SK-N-SH (cell line): ENCODE data around the gene TMEM98. TPM values are rescaled to one million over a fixed set of nuclear protein-coding genes. Genes with fewer than 3 reads are reported as not detected.

Experiments used
- CTCF ChIA-PET: fragments of 300-600, 350-600 bp; formaldehyde crosslinking; extraction: SDS; loops from one replicate; lab custom pipeline; 2021; lab: Yijun Ruan, JAX
- POLR2A ChIA-PET: fragments of 350-600 bp; sonication (Branson Sonifier 250); formaldehyde crosslinking; extraction: SDS; loops from one replicate; lab custom pipeline; 2020; ENCODE audit warnings: antibody characterized with exemption, inconsistent platforms; lab: Yijun Ruan, JAX
- DNase-seq: peaks from one replicate; pipeline ENCODE4 v3.0.0; 2012
- H2AFZ ChIP-seq: fragments of 200-600 bp; sonication (generic); 2 replicates; pipeline ENCODE4 v1.8.1; 2016; ENCODE audit warnings: antibody characterized with exemption, mild to moderate bottlenecking, low read depth
- H3F3A ChIP-seq: fragments of 200-600 bp; sonication (generic); replicated peaks from 2 replicates; pipeline ENCODE3; 2016; ENCODE audit warnings: antibody characterized with exemption, mild to moderate bottlenecking; ENCODE audit not compliant: insufficient read depth
- H3K27ac ChIP-seq, 2 experiments: fragments of 200-500 bp in 1 of 2; fragments of 200-600 bp in 1 of 2; sonication (Bioruptor generic) in 1 of 2; sonication (generic), shearing (Covaris generic) in 1 of 2; 2 replicates each; pipeline versions ENCODE4 v1.5.1 to v1.6.1; 2014 to 2016; ENCODE audit warnings: low read depth in 2 of 2, inconsistent platforms in 1 of 2, low read length in 1 of 2, mild to moderate bottlenecking in 1 of 2, mixed read lengths in 1 of 2
- H3K27me3 ChIP-seq: fragments of 200-600 bp; sonication (generic), shearing (Covaris generic); 2 replicates; pipeline ENCODE4 v1.6.1; 2016; ENCODE audit warnings: mixed run types; ENCODE audit not compliant: insufficient read depth
- H3K36me3 ChIP-seq, 2 experiments: fragments of 200-500 bp in 1 of 2; fragments of 200-600 bp in 1 of 2; sonication (Bioruptor generic) in 1 of 2; sonication (generic) in 1 of 2; replicated peaks in 1 of 2; 2 replicates each; pipeline versions ENCODE3 to v1.5.1; 2014 to 2016; ENCODE audit warnings: low read length in 1 of 2, mild to moderate bottlenecking in 1 of 2; ENCODE audit not compliant: insufficient read depth in 2 of 2, control insufficient read depth in 1 of 2
- H3K4me1 ChIP-seq, 2 experiments: fragments of 200-500 bp in 1 of 2; fragments of 200-600 bp in 1 of 2; sonication (Bioruptor generic) in 1 of 2; sonication (generic), shearing (Covaris generic) in 1 of 2; 2 replicates each; pipeline versions ENCODE4 v1.5.1 to v1.6.1; 2014 to 2016; ENCODE audit warnings: low read depth in 1 of 2, low read length in 1 of 2, mixed run types in 1 of 2; ENCODE audit not compliant: insufficient read depth in 2 of 2, control insufficient read depth in 1 of 2
- H3K4me2 ChIP-seq: fragments of 200-600 bp; sonication (generic), shearing (Covaris generic); 2 replicates; pipeline ENCODE4 v1.6.1; 2017; ENCODE audit warnings: mixed run types
- H3K4me3 ChIP-seq, 2 experiments: fragments of 200-500 bp in 1 of 2; fragments of 200-600 bp in 1 of 2; sonication (Bioruptor generic) in 1 of 2; sonication (generic), shearing (Covaris generic) in 1 of 2; 2 replicates each; pipeline versions ENCODE4 v1.5.1 to v1.8.1; 2014 to 2016; ENCODE audit warnings: low read depth in 2 of 2, inconsistent platforms in 1 of 2, low read length in 1 of 2, mild to moderate bottlenecking in 1 of 2, mixed read lengths in 1 of 2, moderate library complexity in 1 of 2
- H3K79me2 ChIP-seq: fragments of 200-600 bp; sonication (generic); 2 replicates; pipeline ENCODE4 v1.8.1; 2017; ENCODE audit warnings: mild to moderate bottlenecking; ENCODE audit not compliant: insufficient read depth
- H3K9ac ChIP-seq: fragments of 200-600 bp; sonication (generic); 2 replicates; pipeline ENCODE4 v1.6.1; 2017; ENCODE audit warnings: mixed run types
- H3K9me2 ChIP-seq: fragments of 200-600 bp; sonication (generic); 2 replicates; pipeline ENCODE4 v1.6.1; 2017; ENCODE audit warnings: mixed run types
- H3K9me3 ChIP-seq: fragments of 200-600 bp; sonication (generic); 2 replicates; pipeline ENCODE4 v1.6.1; 2017; ENCODE audit warnings: mixed run types, mild to moderate bottlenecking, moderate library complexity
- H4K20me1 ChIP-seq: fragments of 200-600 bp; sonication (generic); 2 replicates; pipeline ENCODE4 v1.6.1; 2017; ENCODE audit warnings: mild to moderate bottlenecking, mixed run types; ENCODE audit not compliant: insufficient read depth
- CHD2 ChIP-seq: fragments of 150-350 bp; IDR thresholded peaks from 2 replicates; pipeline ENCODE4 v1.6.1; 2018; ENCODE audit warnings: low read length; ENCODE audit not compliant: partially characterized antibody
- EP300 ChIP-seq, 2 experiments: IDR thresholded peaks; 2 replicates each; pipeline versions ENCODE4 v1.4.0 to v1.6.1; 2012; ENCODE audit warnings: borderline replicate concordance in 1 of 2, low read depth in 1 of 2, low read length in 1 of 2
- EZH2phosphoT487 ChIP-seq: fragments of 200-600 bp; sonication (generic); IDR thresholded peaks from 2 replicates; pipeline ENCODE4 v1.6.1; 2017; ENCODE audit warnings: low read depth, mixed run types, mild to moderate bottlenecking, antibody characterized with exemption, moderate library complexity, borderline replicate concordance
- FOXJ3 ChIP-seq: sonication (generic); formaldehyde crosslinking; IDR thresholded peaks from 2 replicates; pipeline ENCODE4 v1.5.1; 2020; ENCODE audit warnings: mild to moderate bottlenecking, missing genetic modification reagents
- GABPA ChIP-seq: IDR thresholded peaks from 2 replicates; pipeline ENCODE4 v1.4.0; 2012; ENCODE audit warnings: low read depth, mild to moderate bottlenecking
- GATA2 ChIP-seq: sonication (generic); formaldehyde crosslinking; IDR thresholded peaks from 2 replicates; pipeline ENCODE4 v1.5.0; 2020; ENCODE audit warnings: mild to moderate bottlenecking, missing genetic modification reagents
- NRF1 ChIP-seq: IDR thresholded peaks from 2 replicates; pipeline ENCODE4 v1.6.1; 2012; ENCODE audit warnings: low read depth, mild to moderate bottlenecking, low read length
- POLR2AphosphoS5 ChIP-seq: IDR thresholded peaks from 2 replicates; pipeline ENCODE4 v1.6.1; 2012; ENCODE audit warnings: low read depth, low read length
- RXRA ChIP-seq: IDR thresholded peaks from 2 replicates; pipeline ENCODE4 v1.4.0; 2012; ENCODE audit warnings: low read depth, mild to moderate bottlenecking, borderline replicate concordance
- TAF1 ChIP-seq: IDR thresholded peaks from 2 replicates; pipeline ENCODE4 v1.6.1; 2012; ENCODE audit warnings: low read depth, mild to moderate bottlenecking, low read length, moderate library complexity, borderline replicate concordance
- TEAD4 ChIP-seq: IDR thresholded peaks from 2 replicates; pipeline ENCODE4 v1.4.0; 2012; ENCODE audit warnings: mild to moderate bottlenecking, borderline replicate concordance; ENCODE audit not compliant: insufficient read depth
- WGBS: methylation state at CpG from one replicate; pipeline ENCODE4 v1.1.6; 2017; ENCODE audit warnings: low lambda C conversion rate; 5-methylcytosine and 5-hydroxymethylcytosine counted together
- polyA plus RNA-seq, 3 experiments: library from polyadenylated mRNA; depleted of rRNA; stranded (reverse); fragments of >200 nt; gene quantifications; 2 replicates each; pipeline ENCODE4 v1.2.3, GENCODE V29; 2012
- TF ChIP-seq, protein P1 (sequence below): IDR thresholded peaks from 2 replicates; pipeline ENCODE4 v1.4.0; 2012; ENCODE audit warnings: low read depth, borderline replicate concordance
- TF ChIP-seq, protein P2 (sequence below): IDR thresholded peaks from 2 replicates; pipeline ENCODE4; 2012
- TF ChIP-seq, protein P3 (sequence below): IDR thresholded peaks from 2 replicates; pipeline ENCODE4 v1.4.0; 2012; ENCODE audit warnings: low read depth, borderline replicate concordance
- TF ChIP-seq, protein P4 (sequence below): IDR thresholded peaks from 2 replicates; pipeline ENCODE4 v1.6.1; 2012; ENCODE audit warnings: mild to moderate bottlenecking, low read depth, low read length, moderate library complexity
- TF ChIP-seq, protein P5 (sequence below): fragments of 150-350 bp; IDR thresholded peaks from 2 replicates; pipeline ENCODE4 v1.6.1; 2017; ENCODE audit warnings: antibody characterized with exemption, low read length, low read depth, borderline replicate concordance

TMEM98 gene
- polyA plus RNA-seq, 1 of the 3 experiments (the other 2 are of a cell fraction): 196 TPM

DNA sequence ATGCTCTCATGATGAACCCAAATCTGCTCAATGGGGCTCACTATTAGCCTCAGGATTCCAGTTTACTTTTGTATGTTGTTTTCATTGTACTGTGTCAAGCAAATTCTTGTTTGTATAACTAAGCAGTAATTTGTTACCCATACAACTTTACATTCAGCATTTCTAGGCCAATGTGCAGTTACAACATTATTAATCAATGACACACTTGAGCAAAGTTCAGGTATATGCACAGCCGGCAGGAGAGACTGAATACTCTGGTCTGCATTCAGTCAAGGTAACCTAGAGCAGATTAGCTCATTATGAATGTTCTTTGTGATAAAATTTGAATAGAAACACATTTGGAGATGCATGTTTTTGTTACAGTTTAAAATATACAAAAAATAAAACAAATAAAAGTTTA lies 48.8 kb upstream of the TMEM98 start:
- Histone ChIP-seq H3K36me3 (no peaks in the 10 kb centered on the region), H3F3A (no peaks in the 10 kb centered on the region), H3K4me1 (peaks cover 0 to 8% of the 10 kb centered on the region in 2 experiments; a peak in 2 of 4 replicates), H2AFZ (no peak overlapping the region), H3K9ac (no peak overlapping the region), H3K9me2 (no peaks in the 10 kb centered on the region), H4K20me1 (no peaks in the 10 kb centered on the region), H3K4me3 (no peak overlapping the region), H3K27me3 (no peaks in the 10 kb centered on the region), H3K79me2 (peaks cover 20% of the 10 kb centered on the region), H3K4me2 (no peak overlapping the region), H3K27ac (no peak overlapping the region), H3K9me3 (no peaks in the 10 kb centered on the region)
- 82% methylated on average over 1 of the region's 1 CpG for WGBS
- ChIA-PET POLR2A (no interaction called here), CTCF (interaction anchor here (0.8 to 5.4 kb wide), 6 partner anchors 14 to 98 kb away, joined by 3 to 162 read pairs (median 28); no protein-coding TSS in a partner anchor)
- no peak for DNase-seq
- TF ChIP-seq TAF1: no peak
- TF ChIP-seq CHD2: no peak
- no peak for TF ChIP-seq TEAD4
- TF ChIP-seq EP300 (IDR thresholded peaks at IDR 0.05; ENCODE audit: borderline replicate concordance in 1 of 2, low read depth in 1 of 2, low read length in 1 of 2): no peak
- no peak for TF ChIP-seq POLR2AphosphoS5
- TF ChIP-seq, protein P1, sequence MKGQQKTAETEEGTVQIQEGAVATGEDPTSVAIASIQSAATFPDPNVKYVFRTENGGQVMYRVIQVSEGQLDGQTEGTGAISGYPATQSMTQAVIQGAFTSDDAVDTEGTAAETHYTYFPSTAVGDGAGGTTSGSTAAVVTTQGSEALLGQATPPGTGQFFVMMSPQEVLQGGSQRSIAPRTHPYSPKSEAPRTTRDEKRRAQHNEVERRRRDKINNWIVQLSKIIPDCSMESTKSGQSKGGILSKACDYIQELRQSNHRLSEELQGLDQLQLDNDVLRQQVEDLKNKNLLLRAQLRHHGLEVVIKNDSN: no peak
- TF ChIP-seq GABPA: no peak
- TF ChIP-seq GATA2 (CRISPR knock-in tag): no peak
- TF ChIP-seq NRF1: no peak
- TF ChIP-seq, all 33 proteins: peak for 0

DNA sequence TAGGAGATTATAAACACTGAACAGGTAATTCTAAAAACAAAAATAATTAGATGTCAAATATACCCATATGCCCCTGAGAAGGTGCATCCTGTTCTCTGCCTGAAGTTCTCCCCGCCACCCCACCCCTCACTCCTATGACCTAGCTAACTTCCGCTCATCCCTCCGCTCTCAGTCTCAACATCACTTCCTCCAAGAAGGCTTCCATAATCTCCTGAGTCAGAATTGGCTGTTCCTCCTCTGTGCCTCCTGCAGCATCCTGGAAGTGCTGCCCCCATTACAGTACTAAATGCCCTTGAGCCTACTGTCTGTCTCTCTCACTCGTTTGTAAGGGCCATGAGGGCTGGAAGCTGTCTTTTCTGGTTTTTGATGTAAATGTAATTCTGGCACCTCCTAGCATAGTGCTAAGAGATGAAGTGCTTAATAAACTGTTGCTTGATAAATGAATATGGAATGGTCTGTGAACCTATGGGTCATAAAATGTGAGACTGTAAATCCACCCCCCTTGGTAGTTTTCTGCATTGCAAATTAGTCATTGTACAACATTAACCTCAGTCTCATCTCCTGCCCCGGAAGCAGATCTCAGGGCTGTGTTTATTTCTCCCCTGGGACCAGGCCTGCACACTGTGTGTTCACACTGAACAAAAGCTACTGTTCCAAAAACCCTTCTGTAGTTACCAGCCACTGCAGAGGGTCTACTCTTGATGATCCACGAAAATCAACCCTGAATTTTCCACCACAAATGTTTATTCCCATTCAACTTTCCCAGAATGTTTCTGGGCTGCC lies 47.1 kb upstream of the TMEM98 start:
- no peaks in the 10 kb centered on the region for H4K20me1 ChIP-seq
- peaks cover 0 to 6% of the 10 kb centered on the region in 2 experiments; a peak in 2 of 4 replicates for H3K4me1 ChIP-seq
- no peaks in the 10 kb centered on the region for H3K9me2 ChIP-seq
- H3K4me2 ChIP-seq: no peak overlapping the region
- no peak overlapping the region for H3K4me3 ChIP-seq
- no peaks in the 10 kb centered on the region for H3K27me3 ChIP-seq
- H3K36me3 ChIP-seq: no peaks in the 10 kb centered on the region
- H3K27ac ChIP-seq: no peak overlapping the region
- H3K9ac ChIP-seq: no peak overlapping the region
- H2AFZ ChIP-seq: no peak overlapping the region
- no peaks in the 10 kb centered on the region for H3F3A ChIP-seq
- H3K79me2 ChIP-seq: peaks cover 5% of the 10 kb centered on the region; the same call in 1 of the 2 replicates
- ChIA-PET POLR2A (no interaction called here), CTCF (interaction anchor here (1.3 to 2.0 kb wide), 2 partner anchors 98 to 222 kb away, joined by 4 to 7 read pairs; no protein-coding TSS in a partner anchor)
- WGBS: 88% methylated on average over 6 of the region's 6 CpGs
- H3K9me3 ChIP-seq: no peaks in the 10 kb centered on the region
- no peak for DNase-seq
- TF ChIP-seq, protein P2, sequence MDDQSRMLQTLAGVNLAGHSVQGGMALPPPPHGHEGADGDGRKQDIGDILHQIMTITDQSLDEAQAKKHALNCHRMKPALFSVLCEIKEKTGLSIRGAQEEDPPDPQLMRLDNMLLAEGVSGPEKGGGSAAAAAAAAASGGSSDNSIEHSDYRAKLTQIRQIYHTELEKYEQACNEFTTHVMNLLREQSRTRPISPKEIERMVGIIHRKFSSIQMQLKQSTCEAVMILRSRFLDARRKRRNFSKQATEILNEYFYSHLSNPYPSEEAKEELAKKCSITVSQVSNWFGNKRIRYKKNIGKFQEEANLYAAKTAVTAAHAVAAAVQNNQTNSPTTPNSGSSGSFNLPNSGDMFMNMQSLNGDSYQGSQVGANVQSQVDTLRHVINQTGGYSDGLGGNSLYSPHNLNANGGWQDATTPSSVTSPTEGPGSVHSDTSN: no peak
- TF ChIP-seq, protein P3, sequence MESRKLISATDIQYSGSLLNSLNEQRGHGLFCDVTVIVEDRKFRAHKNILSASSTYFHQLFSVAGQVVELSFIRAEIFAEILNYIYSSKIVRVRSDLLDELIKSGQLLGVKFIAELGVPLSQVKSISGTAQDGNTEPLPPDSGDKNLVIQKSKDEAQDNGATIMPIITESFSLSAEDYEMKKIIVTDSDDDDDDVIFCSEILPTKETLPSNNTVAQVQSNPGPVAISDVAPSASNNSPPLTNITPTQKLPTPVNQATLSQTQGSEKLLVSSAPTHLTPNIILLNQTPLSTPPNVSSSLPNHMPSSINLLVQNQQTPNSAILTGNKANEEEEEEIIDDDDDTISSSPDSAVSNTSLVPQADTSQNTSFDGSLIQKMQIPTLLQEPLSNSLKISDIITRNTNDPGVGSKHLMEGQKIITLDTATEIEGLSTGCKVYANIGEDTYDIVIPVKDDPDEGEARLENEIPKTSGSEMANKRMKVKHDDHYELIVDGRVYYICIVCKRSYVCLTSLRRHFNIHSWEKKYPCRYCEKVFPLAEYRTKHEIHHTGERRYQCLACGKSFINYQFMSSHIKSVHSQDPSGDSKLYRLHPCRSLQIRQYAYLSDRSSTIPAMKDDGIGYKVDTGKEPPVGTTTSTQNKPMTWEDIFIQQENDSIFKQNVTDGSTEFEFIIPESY: no peak
- TF ChIP-seq RXRA: no peak
- TF ChIP-seq, protein P4, sequence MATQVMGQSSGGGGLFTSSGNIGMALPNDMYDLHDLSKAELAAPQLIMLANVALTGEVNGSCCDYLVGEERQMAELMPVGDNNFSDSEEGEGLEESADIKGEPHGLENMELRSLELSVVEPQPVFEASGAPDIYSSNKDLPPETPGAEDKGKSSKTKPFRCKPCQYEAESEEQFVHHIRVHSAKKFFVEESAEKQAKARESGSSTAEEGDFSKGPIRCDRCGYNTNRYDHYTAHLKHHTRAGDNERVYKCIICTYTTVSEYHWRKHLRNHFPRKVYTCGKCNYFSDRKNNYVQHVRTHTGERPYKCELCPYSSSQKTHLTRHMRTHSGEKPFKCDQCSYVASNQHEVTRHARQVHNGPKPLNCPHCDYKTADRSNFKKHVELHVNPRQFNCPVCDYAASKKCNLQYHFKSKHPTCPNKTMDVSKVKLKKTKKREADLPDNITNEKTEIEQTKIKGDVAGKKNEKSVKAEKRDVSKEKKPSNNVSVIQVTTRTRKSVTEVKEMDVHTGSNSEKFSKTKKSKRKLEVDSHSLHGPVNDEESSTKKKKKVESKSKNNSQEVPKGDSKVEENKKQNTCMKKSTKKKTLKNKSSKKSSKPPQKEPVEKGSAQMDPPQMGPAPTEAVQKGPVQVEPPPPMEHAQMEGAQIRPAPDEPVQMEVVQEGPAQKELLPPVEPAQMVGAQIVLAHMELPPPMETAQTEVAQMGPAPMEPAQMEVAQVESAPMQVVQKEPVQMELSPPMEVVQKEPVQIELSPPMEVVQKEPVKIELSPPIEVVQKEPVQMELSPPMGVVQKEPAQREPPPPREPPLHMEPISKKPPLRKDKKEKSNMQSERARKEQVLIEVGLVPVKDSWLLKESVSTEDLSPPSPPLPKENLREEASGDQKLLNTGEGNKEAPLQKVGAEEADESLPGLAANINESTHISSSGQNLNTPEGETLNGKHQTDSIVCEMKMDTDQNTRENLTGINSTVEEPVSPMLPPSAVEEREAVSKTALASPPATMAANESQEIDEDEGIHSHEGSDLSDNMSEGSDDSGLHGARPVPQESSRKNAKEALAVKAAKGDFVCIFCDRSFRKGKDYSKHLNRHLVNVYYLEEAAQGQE: no peak
- TF ChIP-seq CHD2: no peak
- no peak for TF ChIP-seq EZH2phosphoT487
- TF ChIP-seq, protein P5, sequence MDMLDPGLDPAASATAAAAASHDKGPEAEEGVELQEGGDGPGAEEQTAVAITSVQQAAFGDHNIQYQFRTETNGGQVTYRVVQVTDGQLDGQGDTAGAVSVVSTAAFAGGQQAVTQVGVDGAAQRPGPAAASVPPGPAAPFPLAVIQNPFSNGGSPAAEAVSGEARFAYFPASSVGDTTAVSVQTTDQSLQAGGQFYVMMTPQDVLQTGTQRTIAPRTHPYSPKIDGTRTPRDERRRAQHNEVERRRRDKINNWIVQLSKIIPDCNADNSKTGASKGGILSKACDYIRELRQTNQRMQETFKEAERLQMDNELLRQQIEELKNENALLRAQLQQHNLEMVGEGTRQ: no peak
- TF ChIP-seq FOXJ3 (CRISPR knock-in tag): no peak
- TF ChIP-seq EP300 (IDR thresholded peaks at IDR 0.05; ENCODE audit: borderline replicate concordance in 1 of 2, low read depth in 1 of 2, low read length in 1 of 2): no peak
